Activated T-helper 1 cell treated with anti-CD3 and anti-CD28 coated beads, Interleukin-12 subunit alpha, Interleukin-12 subunit beta, Interleukin-2, Interleukin-4 antibody, amounts not matched to agents 30 ng/mL and 10 ng/mL and 1 ng/mL, durations not matched to agents 14 hours and 24 hours and 36 hours (primary cell): Measurements from ENCODE around the gene SEMA4D. TPM values are rescaled to one million over a fixed set of nuclear protein-coding genes. Genes with fewer than 3 reads are reported as not detected.

ENCODE experiments used
- DNase-seq: peaks from one replicate; pipeline ENCODE4 v3.0.0; 2021; ENCODE audit warnings: low spot score
- H3K27ac Mint-ChIP-seq: one replicate; pipeline ENCODE4 v1.8.0; 2021; ENCODE audit warnings: mild to moderate bottlenecking, mixed read lengths
- H3K27me3 Mint-ChIP-seq: one replicate; pipeline ENCODE4 v1.8.0; 2022; ENCODE audit warnings: mild to moderate bottlenecking, moderate library complexity, mixed read lengths; ENCODE audit not compliant: insufficient read depth
- H3K36me3 Mint-ChIP-seq: one replicate; pipeline ENCODE4 v1.8.0; 2021; ENCODE audit warnings: low read depth, mixed read lengths
- H3K4me1 Mint-ChIP-seq: one replicate; pipeline ENCODE4 v1.8.0; 2021; ENCODE audit warnings: low read depth, mixed read lengths
- H3K4me3 Mint-ChIP-seq: one replicate; pipeline ENCODE4 v1.8.0; 2021; ENCODE audit warnings: mild to moderate bottlenecking, moderate library complexity, mixed read lengths
- H3K9me3 Mint-ChIP-seq: one replicate; pipeline ENCODE4 v1.8.0; 2021; ENCODE audit warnings: mixed read lengths
- intact Hi-C: fragments of 100-400 bp; cut with micrococcal nuclease; formaldehyde crosslinking; loops from one replicate; pipeline ENCODE4 v1.15.1; 2024
- total RNA-seq: library from RNA; stranded (reverse); gene quantifications from 2 replicates; pipeline ENCODE4 v1.2.3, GENCODE V29; 2022

SEMA4D gene
- total RNA-seq, 1 donor from 2014 or later = 388 TPM

- peaks cover 30% of the 10 kb centered on the region for H3K36me3 Mint-ChIP-seq
- H3K4me3 Mint-ChIP-seq = no peak overlapping the region
- peaks cover 9% of the 10 kb centered on the region for H3K4me1 Mint-ChIP-seq
- intact Hi-C loops = no loop called here
- no peaks in the 10 kb centered on the region for H3K9me3 Mint-ChIP-seq
- no peak for DNase-seq
- H3K27ac Mint-ChIP-seq = no peak overlapping the region
- H3K27me3 Mint-ChIP-seq = no peaks in the 10 kb centered on the region
These were observed 135.1 kb downstream of the SEMA4D start for GRCh38 chr9:89362647-89363310.

GRCh38 chr9:89361816-89362646 lies 135.9 kb downstream of the SEMA4D start:
- DNase-seq = no peak
- Mint-ChIP-seq H3K9me3 (no peaks in the 10 kb centered on the region), H3K36me3 (peaks cover 37% of the 10 kb centered on the region), H3K4me3 (no peak overlapping the region), H3K27ac (no peak overlapping the region), H3K4me1 (peaks cover 17% of the 10 kb centered on the region), H3K27me3 (no peaks in the 10 kb centered on the region)
- intact Hi-C loops = no loop called here

- H3K4me3 Mint-ChIP-seq = no peak overlapping the region
- intact Hi-C loops = no loop called here
- peaks cover 47% of the 10 kb centered on the region for H3K36me3 Mint-ChIP-seq
- no peak for DNase-seq
- no peak overlapping the region for H3K27ac Mint-ChIP-seq
- no peaks in the 10 kb centered on the region for H3K9me3 Mint-ChIP-seq
- H3K4me1 Mint-ChIP-seq = peaks cover 18% of the 10 kb centered on the region
- H3K27me3 Mint-ChIP-seq = no peaks in the 10 kb centered on the region
These were observed 136.9 kb downstream of the SEMA4D start for GRCh38 chr9:89361031-89361430.

- intact Hi-C loops = no loop called here
- peaks cover 49% of the 10 kb centered on the region for H3K36me3 Mint-ChIP-seq
These were observed 137.4 kb downstream of the SEMA4D start for GRCh38 chr9:89360465-89360864.

GRCh38 chr9:89359751-89360261 lies 138.1 kb downstream of the SEMA4D start:
- H3K36me3 Mint-ChIP-seq = peaks cover 55% of the 10 kb centered on the region
- H3K27ac Mint-ChIP-seq = no peak overlapping the region
- H3K9me3 Mint-ChIP-seq = no peaks in the 10 kb centered on the region

More at GRCh38 chr9:89360465-89360864, 137.4 kb downstream of the SEMA4D start:
- Mint-ChIP-seq H3K27me3 (no peaks in the 10 kb centered on the region), H3K4me1 (peaks cover 18% of the 10 kb centered on the region), H3K4me3 (no peak overlapping the region), H3K9me3 (no peaks in the 10 kb centered on the region), H3K27ac (no peak overlapping the region)
- DNase-seq = no peak

DNA sequence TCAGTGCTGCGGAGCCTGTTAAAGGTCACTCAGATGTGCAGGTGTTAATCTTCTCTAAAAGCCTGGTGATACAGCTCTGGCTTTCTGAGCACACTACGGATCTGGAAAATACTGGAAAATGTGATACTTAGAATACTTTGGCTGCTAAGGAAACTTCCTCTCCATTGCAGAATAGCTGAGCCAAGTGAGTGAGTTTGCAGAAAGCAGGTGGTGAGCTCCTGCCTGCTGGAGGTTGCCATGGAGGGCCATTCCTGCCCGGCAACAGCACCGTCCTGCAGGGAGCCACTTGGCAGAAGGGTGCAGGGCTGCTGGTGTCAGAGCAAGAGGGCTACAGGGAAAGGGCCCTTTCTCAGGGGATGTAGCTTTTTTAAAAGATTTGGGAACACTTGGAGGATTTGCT lies 138.9 kb downstream of the SEMA4D start:
- no peak overlapping the region for H3K27ac Mint-ChIP-seq
- no peaks in the 10 kb centered on the region for H3K27me3 Mint-ChIP-seq
- peaks cover 21% of the 10 kb centered on the region for H3K4me1 Mint-ChIP-seq
- no peak overlapping the region for H3K4me3 Mint-ChIP-seq
- H3K36me3 Mint-ChIP-seq = peaks cover 62% of the 10 kb centered on the region
- intact Hi-C loops = no loop called here
- no peak for DNase-seq
- H3K9me3 Mint-ChIP-seq = no peaks in the 10 kb centered on the region

More at GRCh38 chr9:89359751-89360261, 138.1 kb downstream of the SEMA4D start:
- DNase-seq = no peak
- intact Hi-C loops = no loop called here
- Mint-ChIP-seq H3K4me3 (no peak overlapping the region), H3K27me3 (no peaks in the 10 kb centered on the region), H3K4me1 (peaks cover 18% of the 10 kb centered on the region)

- intact Hi-C loops = no loop called here
- Mint-ChIP-seq H3K4me1 (peaks cover 25% of the 10 kb centered on the region), H3K27me3 (no peaks in the 10 kb centered on the region), H3K36me3 (peaks cover 67% of the 10 kb centered on the region), H3K27ac (peak overlapping the region; percentile 58), H3K4me3 (no peak overlapping the region), H3K9me3 (no peaks in the 10 kb centered on the region)
- DNase-seq = no peak
These were observed 139.5 kb downstream of the SEMA4D start for GRCh38 chr9:89358376-89358916.

DNA sequence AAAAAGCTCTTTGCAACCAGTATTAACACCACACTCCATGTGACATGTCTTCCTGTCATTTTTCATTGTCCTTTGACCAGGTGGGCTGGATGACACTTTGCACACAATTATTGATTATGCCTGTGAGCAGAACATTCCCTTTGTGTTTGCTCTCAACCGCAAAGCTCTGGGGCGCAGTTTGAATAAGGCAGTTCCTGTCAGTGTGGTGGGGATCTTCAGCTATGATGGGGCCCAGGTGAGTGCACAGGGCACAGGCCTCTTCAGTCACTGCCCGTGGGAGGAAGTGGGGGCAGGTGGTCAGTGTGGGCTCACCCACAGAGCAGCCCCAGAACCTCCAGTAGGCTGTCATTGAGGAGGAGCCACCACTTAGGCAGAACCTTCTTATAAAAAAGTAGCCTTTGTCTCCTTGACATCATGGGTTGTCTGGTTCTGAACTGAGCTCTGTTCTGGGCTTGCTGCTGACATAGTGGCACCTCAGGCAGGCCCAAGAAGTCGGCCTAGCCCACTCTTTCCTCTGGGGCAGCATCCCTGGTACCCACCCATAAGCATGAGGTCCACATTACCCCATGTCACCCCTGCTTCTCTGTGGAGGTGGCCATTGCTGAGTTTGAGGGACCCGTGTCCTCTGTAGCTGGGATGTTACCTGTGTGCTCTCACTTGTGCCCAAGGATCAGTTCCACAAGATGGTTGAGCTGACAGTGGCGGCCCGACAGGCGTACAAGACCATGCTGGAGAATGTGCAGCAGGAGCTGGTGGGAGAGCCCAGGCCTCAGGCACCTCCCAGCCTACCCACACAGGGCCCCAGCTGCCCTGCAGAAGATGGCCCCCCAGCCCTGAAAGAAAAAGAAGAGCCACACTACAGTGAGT lies 140.3 kb downstream of the SEMA4D start:
- DNase-seq = no peak
- Mint-ChIP-seq H3K9me3 (no peaks in the 10 kb centered on the region), H3K4me1 (peaks cover 30% of the 10 kb centered on the region), H3K4me3 (no peak overlapping the region), H3K36me3 (peaks cover 67% of the 10 kb centered on the region), H3K27ac (peak overlapping the region; percentile 31), H3K27me3 (no peaks in the 10 kb centered on the region)
- intact Hi-C loops = no loop called here

DNA sequence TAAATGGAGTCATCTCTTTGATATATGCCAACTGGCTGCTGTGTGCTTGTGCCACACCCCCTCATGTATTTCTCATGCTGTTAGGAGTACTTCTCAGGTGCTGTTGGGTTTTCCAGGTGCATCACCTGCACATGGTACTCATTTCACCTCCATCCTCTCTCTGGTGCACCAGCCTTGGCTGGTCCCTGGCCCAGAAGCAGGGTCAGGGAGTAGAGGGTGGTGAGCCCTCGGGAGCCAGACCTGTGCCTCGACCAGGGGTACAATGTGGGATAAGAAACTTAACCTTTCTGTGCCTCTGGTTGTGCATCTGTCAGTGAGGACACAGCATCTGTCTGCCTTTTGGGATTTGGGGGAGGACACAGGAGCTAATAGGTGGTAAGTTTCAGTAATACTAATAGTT lies 141.1 kb downstream of the SEMA4D start:
- intact Hi-C loops = no loop called here
- Mint-ChIP-seq H3K27ac (no peak overlapping the region), H3K9me3 (no peaks in the 10 kb centered on the region), H3K4me1 (peaks cover 38% of the 10 kb centered on the region), H3K27me3 (no peaks in the 10 kb centered on the region), H3K36me3 (peaks cover 75% of the 10 kb centered on the region), H3K4me3 (no peak overlapping the region)
- no peak for DNase-seq

- no peak overlapping the region for H3K4me3 Mint-ChIP-seq
- intact Hi-C loops = no loop called here
These were observed 143.4 kb downstream of the SEMA4D start for GRCh38 chr9:89354471-89354870.

DNA sequence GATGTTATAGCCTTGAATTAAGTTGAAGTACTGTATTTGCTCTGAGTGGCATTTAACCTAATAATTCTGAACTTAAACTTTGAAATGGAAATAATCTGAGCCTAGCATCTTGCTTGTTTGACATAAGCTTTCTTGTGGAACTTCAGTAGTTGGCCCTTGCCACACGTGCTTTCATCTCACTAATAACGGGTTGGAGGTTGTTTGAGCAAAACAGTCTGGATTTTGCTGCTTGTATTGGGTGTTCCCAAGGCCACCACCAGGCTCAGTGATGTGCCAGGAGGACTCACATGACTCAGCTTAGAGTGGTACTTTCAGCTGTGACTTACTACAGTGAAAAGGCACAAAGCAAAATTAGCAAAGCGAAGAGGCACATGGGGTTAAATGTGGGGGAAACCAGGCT lies 143.9 kb downstream of the SEMA4D start:
- peaks cover 40% of the 10 kb centered on the region for H3K4me1 Mint-ChIP-seq
- intact Hi-C loops = no loop called here
- H3K27ac Mint-ChIP-seq = peak overlapping the region; percentile 29
- no peaks in the 10 kb centered on the region for H3K9me3 Mint-ChIP-seq
- H3K36me3 Mint-ChIP-seq = peaks cover 70% of the 10 kb centered on the region
- H3K27me3 Mint-ChIP-seq = no peaks in the 10 kb centered on the region
- no peak overlapping the region for H3K4me3 Mint-ChIP-seq
- no peak for DNase-seq

More at GRCh38 chr9:89354471-89354870, 143.4 kb downstream of the SEMA4D start:
- no peaks in the 10 kb centered on the region for H3K9me3 Mint-ChIP-seq
- H3K27ac Mint-ChIP-seq = peak overlapping the region; percentile 29
- peaks cover 72% of the 10 kb centered on the region for H3K36me3 Mint-ChIP-seq
- H3K27me3 Mint-ChIP-seq = no peaks in the 10 kb centered on the region
- peaks cover 40% of the 10 kb centered on the region for H3K4me1 Mint-ChIP-seq
- DNase-seq = no peak

DNA sequence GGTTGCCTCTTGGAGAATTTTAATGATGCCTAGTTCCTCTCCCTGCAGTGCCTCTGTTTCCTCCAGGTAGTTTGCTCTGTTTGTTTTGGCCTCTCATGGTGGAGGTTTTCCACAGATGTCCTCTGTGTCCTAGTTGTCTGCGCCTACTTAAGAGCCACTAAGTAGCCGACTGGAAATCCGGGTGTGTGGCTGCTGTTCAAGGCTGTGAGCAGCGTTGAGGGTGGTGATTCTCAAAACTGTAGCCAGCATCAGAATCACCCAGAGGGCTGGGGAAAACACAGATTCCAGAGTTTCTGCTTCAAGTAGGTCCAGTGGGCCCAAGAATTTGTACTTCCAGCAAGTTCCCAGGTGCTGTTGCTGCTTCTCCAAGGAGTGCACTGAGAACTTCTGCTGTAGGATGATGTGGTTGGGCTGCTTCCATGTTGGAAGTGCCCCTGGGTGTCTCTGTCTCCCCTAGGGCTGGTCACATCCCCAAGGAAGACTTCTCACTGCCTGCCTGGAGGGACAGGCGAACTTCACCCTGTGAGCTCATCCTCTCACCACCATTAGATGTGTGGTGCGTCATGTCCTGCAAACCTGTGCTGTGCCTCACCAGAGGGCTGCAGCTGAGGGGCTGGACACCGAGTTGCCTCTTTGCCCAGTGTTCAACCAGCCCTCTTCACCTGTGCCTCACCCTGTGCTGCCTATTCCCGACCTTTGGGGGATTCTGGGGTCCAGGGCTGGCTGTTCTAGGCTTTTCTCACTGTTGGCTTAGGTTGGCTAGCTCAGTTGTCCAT lies 144.9 kb downstream of the SEMA4D start:
- Mint-ChIP-seq H3K4me1 (peaks cover 40% of the 10 kb centered on the region), H3K27me3 (no peaks in the 10 kb centered on the region), H3K9me3 (no peaks in the 10 kb centered on the region), H3K27ac (peak overlapping the region; percentile 70), H3K4me3 (peak overlapping the region; percentile 45), H3K36me3 (peaks cover 70% of the 10 kb centered on the region)
- intact Hi-C loops = no loop called here
- no peak for DNase-seq
